HepG2 (cell line): ENCODE results near the gene PEF1. TPM values are rescaled to one million over a fixed set of nuclear protein-coding genes. Genes with fewer than 3 reads are reported as not detected.

ENCODE experiments used
- ATAC-seq: fragments of 200-7000 bp; cut with Tn5 transposase; 3 replicates; pipeline ENCODE4 v1.9.1; 2020; ENCODE audit warnings: mild to moderate bottlenecking, moderate library complexity
- BruUV-seq: library from RNA; stranded (reverse); fragments of 400-500 nt; replicated peaks from 2 replicates; lab custom pipeline; 2021; lab: Mats Ljungman, UMichigan
- CTCF ChIA-PET: fragments of 300-600 bp; formaldehyde crosslinking; extraction: SDS; loops from one replicate; lab custom pipeline; 2021; ENCODE audit warnings: low total read pairs, inconsistent platforms, low intra/inter-chr PET ratio; lab: Yijun Ruan, JAX
- POLR2A ChIA-PET: fragments of 350-600 bp; sonication (Branson Sonifier 250); formaldehyde crosslinking; loops from one replicate; lab custom pipeline; 2020; ENCODE audit warnings: antibody characterized with exemption, inconsistent platforms; lab: Yijun Ruan, JAX
- DNase-seq: peaks from one replicate; pipeline ENCODE4 v3.0.0-alpha.2; 2015; ENCODE audit warnings: low spot score
- FAIRE-seq: peaks from 3 replicates; lab custom pipeline; 2011; peaks lifted over from hg19 to GRCh38; lab: Jason Lieb, UNC
- H2AFZ ChIP-seq: one replicate; pipeline ENCODE4 v1.6.1; 2011; ENCODE audit warnings: low read length, inconsistent platforms
- H3K27ac ChIP-seq: fragments of 300-600 bp; 3 replicates; pipeline ENCODE4 v1.8.0; 2011; ENCODE audit warnings: mixed run types, mild to moderate bottlenecking, mixed read lengths, low read length, inconsistent platforms; ENCODE audit not compliant: insufficient read depth; ENCODE audit errors: extremely low read length
- H3K27me3 ChIP-seq, 2 experiments: fragments of 200-600 bp in 1 of 2; 2 replicates in 1 of 2; 3 replicates in 1 of 2; pipeline versions ENCODE4 v1.6.0 to v1.8.0; 2011; ENCODE audit warnings: low read length in 2 of 2, mild to moderate bottlenecking in 2 of 2, moderate library complexity in 2 of 2, inconsistent platforms in 1 of 2; ENCODE audit not compliant: insufficient read depth in 2 of 2, control insufficient read depth in 1 of 2
- H3K36me3 ChIP-seq, 2 experiments: fragments of 200-600 bp in 1 of 2; replicated peaks in 1 of 2; 2 replicates in 1 of 2; 3 replicates in 1 of 2; pipeline versions ENCODE4 v1.5.1 to v1.8.0; 2011; ENCODE audit warnings: low read length in 2 of 2, inconsistent platforms in 1 of 2; ENCODE audit not compliant: insufficient read depth in 2 of 2, control insufficient read depth in 1 of 2
- H3K4me1 ChIP-seq: 2 replicates; pipeline ENCODE4 v1.5.1; 2012; ENCODE audit warnings: low read length, inconsistent platforms; ENCODE audit not compliant: insufficient read depth
- H3K4me2 ChIP-seq: 2 replicates; pipeline ENCODE4 v1.6.0; 2011; ENCODE audit warnings: low read depth, low read length, inconsistent platforms
- H3K4me3 ChIP-seq, 3 experiments: fragments of 200-600 bp in 1 of 3; sonication (generic), shearing (Covaris generic) in 1 of 3; replicated peaks in 1 of 3; 2 replicates each; pipeline ENCODE4 v1.5.1; 2011 to 2016; ENCODE audit warnings: low read length in 3 of 3, inconsistent platforms in 2 of 3, low read depth in 2 of 3, mild to moderate bottlenecking in 2 of 3, control low read depth in 1 of 3, mixed read lengths in 1 of 3; ENCODE audit not compliant: insufficient read depth in 1 of 3
- H3K79me2 ChIP-seq: one replicate; pipeline ENCODE4 v1.6.1; 2011; ENCODE audit warnings: low read length, inconsistent platforms; ENCODE audit not compliant: insufficient read depth
- H3K9ac ChIP-seq: 2 replicates; pipeline ENCODE4 v1.6.0; 2011; ENCODE audit warnings: mild to moderate bottlenecking, low read depth, low read length, inconsistent platforms; ENCODE audit not compliant: insufficient read depth
- H3K9me3 ChIP-seq: 2 replicates; pipeline ENCODE4 v1.5.1; 2012; ENCODE audit warnings: mild to moderate bottlenecking, low read length
- H4K20me1 ChIP-seq: 2 replicates; pipeline ENCODE4 v1.6.0; 2011; ENCODE audit warnings: inconsistent platforms, mild to moderate bottlenecking, low read length, moderate library complexity; ENCODE audit not compliant: insufficient read depth
- ATF5 ChIP-seq: sonication (generic); formaldehyde crosslinking; IDR thresholded peaks from 2 replicates; pipeline ENCODE4 v1.4.0; 2020; ENCODE audit warnings: mild to moderate bottlenecking, low read depth, missing genetic modification reagents
- ATF6 ChIP-seq: sonication (generic); formaldehyde crosslinking; conservative IDR thresholded peaks from 2 replicates; pipeline ENCODE4 v1.4.0; 2020; ENCODE audit warnings: missing genetic modification reagents
- DRAP1 ChIP-seq: IDR thresholded peaks from 2 replicates; pipeline ENCODE4 v1.6.1; 2016; ENCODE audit warnings: missing genetic modification reagents, missing compliant biosample characterization
- GATA4 ChIP-seq: sonication (generic); IDR thresholded peaks from 2 replicates; pipeline ENCODE4 v1.6.1; 2016; ENCODE audit warnings: antibody characterized with exemption, low read depth, borderline replicate concordance
- GZF1 ChIP-seq: sonication (generic); formaldehyde crosslinking; IDR thresholded peaks from 2 replicates; pipeline ENCODE4 v1.5.1; 2020; ENCODE audit warnings: mild to moderate bottlenecking, missing genetic modification reagents
- ZNF275 ChIP-seq: sonication (generic); formaldehyde crosslinking; IDR thresholded peaks from 2 replicates; pipeline ENCODE4 v1.8.0; 2022; ENCODE audit warnings: missing genetic modification reagents, mild to moderate bottlenecking, inconsistent platforms, borderline replicate concordance
- ZNF569 ChIP-seq: sonication (generic); formaldehyde crosslinking; IDR thresholded peaks from 2 replicates; pipeline ENCODE4 v1.5.0; 2020; ENCODE audit warnings: mild to moderate bottlenecking, missing genetic modification reagents, moderate library complexity, borderline replicate concordance
- ZNF616 ChIP-seq: sonication (generic); formaldehyde crosslinking; IDR thresholded peaks from 2 replicates; pipeline ENCODE4 v1.5.0; 2020; ENCODE audit warnings: low read depth, mild to moderate bottlenecking, missing genetic modification reagents
- ZNF678 ChIP-seq: sonication (generic); formaldehyde crosslinking; IDR thresholded peaks from 2 replicates; pipeline ENCODE4 v1.4.0; 2020; ENCODE audit warnings: mild to moderate bottlenecking, missing genetic modification reagents
- WGBS: methylation state at CpG from one replicate; pipeline ENCODE4 v1.1.6; 2017; ENCODE audit warnings: low lambda C conversion rate; 5-methylcytosine and 5-hydroxymethylcytosine counted together
- in situ Hi-C: cut with HindIII; loops from 2 replicates; pipeline ENCODE4 v1.10.0; 2017; ENCODE audit warnings: low pct_unique_long_range_greater_than_20kb; ENCODE audit not compliant: extremely low pct_ligation_motif_present
- intact Hi-C: fragments of 100-400 bp; cut with micrococcal nuclease; formaldehyde crosslinking; loops from one replicate; pipeline ENCODE4 v1.10.0; 2022; ENCODE audit not compliant: unreplicated experiment
- polyA plus RNA-seq, 8 experiments: library from polyadenylated mRNA; depleted of rRNA in 3 of 8; stranded (reverse) in 7 of 8; unstranded in 1 of 8; fragments of >200 nt; fragmentation: Illumina TruSeq in 4 of 8; extraction: Trizol in 4 of 8; gene quantifications; 2 replicates each; pipeline versions ENCODE4 v1.2.1 to v1.2.3, GENCODE V29; 2011 to 2016; ENCODE audit warnings: low read depth in 4 of 8, missing spikeins in 1 of 8, mixed read lengths in 1 of 8; ENCODE audit not compliant: insufficient read depth in 1 of 8
- total RNA-seq, 5 experiments: library from RNA; depleted of rRNA; stranded (reverse); fragments of >200 nt; fragmentation: Illumina TruSeq; extraction: Trizol; gene quantifications; 2 replicates each; pipeline ENCODE4 v1.2.3, GENCODE V29; 2016; ENCODE audit warnings: low read depth in 1 of 5
- TF ChIP-seq, protein P1 (sequence below): sonication (generic); formaldehyde crosslinking; IDR thresholded peaks from 2 replicates; pipeline ENCODE4 v1.9.0; 2021; ENCODE audit warnings: missing genetic modification reagents, mild to moderate bottlenecking, borderline replicate concordance
- TF ChIP-seq, protein P2 (sequence below): sonication (generic); formaldehyde crosslinking; IDR thresholded peaks from 2 replicates; pipeline ENCODE4 v1.4.0; 2020; ENCODE audit warnings: missing genetic modification reagents
- TF ChIP-seq, protein P3 (sequence below): sonication (generic); formaldehyde crosslinking; IDR thresholded peaks from 2 replicates; pipeline ENCODE4 v1.8.1; 2022; ENCODE audit warnings: mild to moderate bottlenecking, missing genetic modification reagents
- TF ChIP-seq, protein P4 (sequence below): sonication (generic); formaldehyde crosslinking; IDR thresholded peaks from 2 replicates; pipeline ENCODE4 v1.4.0; 2020; ENCODE audit warnings: missing genetic modification reagents, mild to moderate bottlenecking, borderline replicate concordance

PEF1 gene
- total and polyA plus RNA-seq, 2 of the 13 experiments (the other 11 are each of a cell fraction or from before 2014, with no cell fraction given) = 57.1 to 57.8 TPM

DNA sequence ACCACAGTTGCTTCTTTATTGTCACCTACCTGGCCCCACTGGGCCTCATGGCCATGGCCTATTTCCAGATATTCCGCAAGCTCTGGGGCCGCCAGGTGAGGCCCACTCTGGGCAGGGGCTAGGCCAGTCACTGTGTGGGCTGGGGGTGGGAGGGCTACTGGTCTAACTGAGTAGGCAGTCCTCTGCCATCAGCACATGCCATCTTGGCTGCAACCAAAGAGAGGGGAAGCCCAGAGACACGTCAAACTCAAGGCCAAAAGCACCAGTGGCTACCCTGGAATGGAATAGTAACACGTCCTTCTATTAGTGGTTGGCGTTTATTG, 23.2 kb downstream of the PEF1 start:
- H3K27ac ChIP-seq = no peak overlapping the region
- CTCF ChIA-PET = no interaction called here
- ATAC-seq (no peak), FAIRE-seq (no peak), DNase-seq (no peak)
- intact Hi-C loops = no loop called here
- no TSS peak for BruUV-seq
- H3K9me3 ChIP-seq = no peaks in the 10 kb centered on the region
- H3K4me1 ChIP-seq = no peaks in the 10 kb centered on the region
- H3K36me3 ChIP-seq = no peaks in the 10 kb centered on the region
- H4K20me1 ChIP-seq = no peaks in the 10 kb centered on the region
- no peak overlapping the region for H3K4me3 ChIP-seq
- in situ Hi-C loops = no loop called here
- 55% methylated on average over 3 of the region's 5 CpGs for WGBS
- no peak overlapping the region for H2AFZ ChIP-seq
- H3K4me2 ChIP-seq = no peak overlapping the region
- no peaks in the 10 kb centered on the region for H3K79me2 ChIP-seq
- peaks cover 3 to 18% of the 10 kb centered on the region in 2 experiments; a peak in 4 of 5 replicates for H3K27me3 ChIP-seq
- H3K9ac ChIP-seq = no peak overlapping the region
- POLR2A ChIA-PET = no interaction called here
- TF ChIP-seq GZF1 (CRISPR knock-in tag) (no peak), GATA4 (no peak), DRAP1 (CRISPR knock-in tag) (no peak), ZNF569 (no peak), ATF6 (CRISPR knock-in tag) (no peak), ATF5 (CRISPR knock-in tag) (no peak), ZNF616 (CRISPR knock-in tag) (no peak), ZNF678 (CRISPR knock-in tag) (no peak), ZNF275 (CRISPR knock-in tag) (no peak)
- TF ChIP-seq, protein P1, sequence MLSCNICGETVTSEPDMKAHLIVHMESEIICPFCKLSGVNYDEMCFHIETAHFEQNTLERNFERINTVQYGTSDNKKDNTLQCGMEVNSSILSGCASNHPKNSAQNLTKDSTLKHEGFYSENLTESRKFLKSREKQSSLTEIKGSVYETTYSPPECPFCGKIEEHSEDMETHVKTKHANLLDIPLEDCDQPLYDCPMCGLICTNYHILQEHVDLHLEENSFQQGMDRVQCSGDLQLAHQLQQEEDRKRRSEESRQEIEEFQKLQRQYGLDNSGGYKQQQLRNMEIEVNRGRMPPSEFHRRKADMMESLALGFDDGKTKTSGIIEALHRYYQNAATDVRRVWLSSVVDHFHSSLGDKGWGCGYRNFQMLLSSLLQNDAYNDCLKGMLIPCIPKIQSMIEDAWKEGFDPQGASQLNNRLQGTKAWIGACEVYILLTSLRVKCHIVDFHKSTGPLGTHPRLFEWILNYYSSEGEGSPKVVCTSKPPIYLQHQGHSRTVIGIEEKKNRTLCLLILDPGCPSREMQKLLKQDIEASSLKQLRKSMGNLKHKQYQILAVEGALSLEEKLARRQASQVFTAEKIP (CRISPR knock-in tag) = no peak
- TF ChIP-seq, protein P2, sequence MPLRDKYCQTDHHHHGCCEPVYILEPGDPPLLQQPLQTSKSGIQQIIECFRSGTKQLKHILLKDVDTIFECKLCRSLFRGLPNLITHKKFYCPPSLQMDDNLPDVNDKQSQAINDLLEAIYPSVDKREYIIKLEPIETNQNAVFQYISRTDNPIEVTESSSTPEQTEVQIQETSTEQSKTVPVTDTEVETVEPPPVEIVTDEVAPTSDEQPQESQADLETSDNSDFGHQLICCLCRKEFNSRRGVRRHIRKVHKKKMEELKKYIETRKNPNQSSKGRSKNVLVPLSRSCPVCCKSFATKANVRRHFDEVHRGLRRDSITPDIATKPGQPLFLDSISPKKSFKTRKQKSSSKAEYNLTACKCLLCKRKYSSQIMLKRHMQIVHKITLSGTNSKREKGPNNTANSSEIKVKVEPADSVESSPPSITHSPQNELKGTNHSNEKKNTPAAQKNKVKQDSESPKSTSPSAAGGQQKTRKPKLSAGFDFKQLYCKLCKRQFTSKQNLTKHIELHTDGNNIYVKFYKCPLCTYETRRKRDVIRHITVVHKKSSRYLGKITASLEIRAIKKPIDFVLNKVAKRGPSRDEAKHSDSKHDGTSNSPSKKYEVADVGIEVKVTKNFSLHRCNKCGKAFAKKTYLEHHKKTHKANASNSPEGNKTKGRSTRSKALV (CRISPR knock-in tag) = no peak
- TF ChIP-seq, protein P3, sequence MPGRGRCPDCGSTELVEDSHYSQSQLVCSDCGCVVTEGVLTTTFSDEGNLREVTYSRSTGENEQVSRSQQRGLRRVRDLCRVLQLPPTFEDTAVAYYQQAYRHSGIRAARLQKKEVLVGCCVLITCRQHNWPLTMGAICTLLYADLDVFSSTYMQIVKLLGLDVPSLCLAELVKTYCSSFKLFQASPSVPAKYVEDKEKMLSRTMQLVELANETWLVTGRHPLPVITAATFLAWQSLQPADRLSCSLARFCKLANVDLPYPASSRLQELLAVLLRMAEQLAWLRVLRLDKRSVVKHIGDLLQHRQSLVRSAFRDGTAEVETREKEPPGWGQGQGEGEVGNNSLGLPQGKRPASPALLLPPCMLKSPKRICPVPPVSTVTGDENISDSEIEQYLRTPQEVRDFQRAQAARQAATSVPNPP = no peak
- TF ChIP-seq, protein P4, sequence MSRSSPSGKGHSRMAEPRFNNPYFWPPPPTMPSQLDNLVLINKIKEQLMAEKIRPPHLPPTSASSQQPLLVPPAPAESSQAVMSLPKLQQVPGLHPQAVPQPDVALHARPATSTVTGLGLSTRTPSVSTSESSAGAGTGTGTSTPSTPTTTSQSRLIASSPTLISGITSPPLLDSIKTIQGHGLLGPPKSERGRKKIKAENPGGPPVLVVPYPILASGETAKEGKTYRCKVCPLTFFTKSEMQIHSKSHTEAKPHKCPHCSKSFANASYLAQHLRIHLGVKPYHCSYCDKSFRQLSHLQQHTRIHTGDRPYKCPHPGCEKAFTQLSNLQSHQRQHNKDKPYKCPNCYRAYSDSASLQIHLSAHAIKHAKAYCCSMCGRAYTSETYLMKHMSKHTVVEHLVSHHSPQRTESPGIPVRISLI (CRISPR knock-in tag) = no peak
